Transverse colon (tissue), 4 donors: Measurements from ENCODE around the gene CDK14.

Experiments
- EP300 ChIP-seq: sonication (generic); formaldehyde crosslinking; IDR thresholded peaks from one replicate; pipeline ENCODE4 v1.6.1; 2017; ENCODE audit warnings: antibody characterized with exemption, low read depth
- POLR2A ChIP-seq: fragments of 450-650 bp; IDR thresholded peaks from one replicate; pipeline ENCODE4 v1.6.1; 2016; ENCODE audit warnings: antibody characterized with exemption, mild to moderate bottlenecking, moderate library complexity
- POLR2AphosphoS5 ChIP-seq, 3 donors: sonication (generic); formaldehyde crosslinking; IDR thresholded peaks; one replicate each; pipeline ENCODE4 v1.6.1; 2016; ENCODE audit warnings: antibody characterized with exemption in 3 of 3
- TF ChIP-seq, protein P1 (sequence below), 5 experiments: fragments of 200-600 bp in 3 of 5; fragments of 450-650 bp in 2 of 5; sonication (generic) in 3 of 5; IDR thresholded peaks; 1 replicate in 2 of 5; 2 replicates in 3 of 5; pipeline ENCODE4 v1.5.1; 2016 to 2017; ENCODE audit warnings: antibody characterized with exemption in 5 of 5, inconsistent platforms in 3 of 5, mild to moderate bottlenecking in 2 of 5, moderate library complexity in 1 of 5

DNA sequence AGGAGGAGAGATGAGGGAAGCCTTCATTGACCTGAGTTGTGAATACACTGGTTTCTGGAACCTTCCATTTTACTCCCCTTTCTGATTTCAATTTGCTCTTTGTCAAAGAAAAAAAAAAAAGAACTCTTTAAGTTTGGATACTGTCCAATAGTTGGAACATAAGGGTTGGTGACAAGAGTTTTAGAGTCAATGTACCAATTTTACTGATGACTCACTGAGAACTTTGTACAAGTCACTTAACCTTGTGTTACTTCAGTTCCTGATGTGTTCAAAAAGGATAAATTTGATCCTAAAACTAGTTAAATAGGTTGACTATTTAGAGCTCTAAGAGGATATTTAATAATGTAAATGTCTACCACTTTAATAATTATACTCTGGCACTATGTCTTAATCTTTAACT lies 4.1 kb upstream of the CDK14 start:
- TF ChIP-seq, protein P1, sequence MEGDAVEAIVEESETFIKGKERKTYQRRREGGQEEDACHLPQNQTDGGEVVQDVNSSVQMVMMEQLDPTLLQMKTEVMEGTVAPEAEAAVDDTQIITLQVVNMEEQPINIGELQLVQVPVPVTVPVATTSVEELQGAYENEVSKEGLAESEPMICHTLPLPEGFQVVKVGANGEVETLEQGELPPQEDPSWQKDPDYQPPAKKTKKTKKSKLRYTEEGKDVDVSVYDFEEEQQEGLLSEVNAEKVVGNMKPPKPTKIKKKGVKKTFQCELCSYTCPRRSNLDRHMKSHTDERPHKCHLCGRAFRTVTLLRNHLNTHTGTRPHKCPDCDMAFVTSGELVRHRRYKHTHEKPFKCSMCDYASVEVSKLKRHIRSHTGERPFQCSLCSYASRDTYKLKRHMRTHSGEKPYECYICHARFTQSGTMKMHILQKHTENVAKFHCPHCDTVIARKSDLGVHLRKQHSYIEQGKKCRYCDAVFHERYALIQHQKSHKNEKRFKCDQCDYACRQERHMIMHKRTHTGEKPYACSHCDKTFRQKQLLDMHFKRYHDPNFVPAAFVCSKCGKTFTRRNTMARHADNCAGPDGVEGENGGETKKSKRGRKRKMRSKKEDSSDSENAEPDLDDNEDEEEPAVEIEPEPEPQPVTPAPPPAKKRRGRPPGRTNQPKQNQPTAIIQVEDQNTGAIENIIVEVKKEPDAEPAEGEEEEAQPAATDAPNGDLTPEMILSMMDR (IDR thresholded peaks at IDR 0.05) = no peak
- TF ChIP-seq POLR2AphosphoS5 (IDR thresholded peaks at IDR 0.05) = no peak
- no peak for TF ChIP-seq POLR2A
- no peak for TF ChIP-seq EP300
